Activated effector memory CD4-positive, alpha-beta T cell treated with Interleukin-2 at 50 U/mL for 16 hours (primary cell): ENCODE data around the gene MCTP1.
"Not testable (repeated sequence)": the region's sequence is repeated elsewhere in the genome, so short reads cannot be mapped to it uniquely, and the experiment has no call there.

Experiments used
- DNase-seq: peaks from one replicate; pipeline ENCODE4 v3.0.0-alpha.2; 2020

MCTP1 gene

GRCh38 chr5:95022967-95023695, 261.8 kb downstream of the MCTP1 start:
- DNase-seq: no peak

GRCh38 chr5:95020345-95020744, 264.5 kb downstream of the MCTP1 start:
- DNase-seq: no peak

GRCh38 chr5:95018946-95019345, 265.9 kb downstream of the MCTP1 start:
- DNase-seq: no peak

GRCh38 chr5:95018511-95018910, 266.4 kb downstream of the MCTP1 start:
- DNase-seq: no peak

GRCh38 chr5:95009812-95010211, 275.1 kb downstream of the MCTP1 start:
- DNase-seq: no peak

GRCh38 chr5:95007921-95008597, 276.8 kb downstream of the MCTP1 start:
- DNase-seq: no peak

- no peak for DNase-seq
Observed at GRCh38 chr5:95005811-95006210, 279.1 kb downstream of the MCTP1 start.

- no peak for DNase-seq
Observed at GRCh38 chr5:94998670-94999069, 286.2 kb downstream of the MCTP1 start.

GRCh38 chr5:94994537-94994936, 290.4 kb downstream of the MCTP1 start:
- not testable (repeated sequence) for DNase-seq

GRCh38 chr5:94993491-94993890, 291.4 kb downstream of the MCTP1 start:
- DNase-seq: no peak

GRCh38 chr5:94992325-94992724, 292.6 kb downstream of the MCTP1 start:
- no peak for DNase-seq

- no peak for DNase-seq
Observed at GRCh38 chr5:94983861-94984535, 300.9 kb downstream of the MCTP1 start.

GRCh38 chr5:94977437-94977836, 307.5 kb downstream of the MCTP1 start:
- DNase-seq: no peak

- no peak for DNase-seq
Observed at GRCh38 chr5:94976853-94977252, 308.0 kb downstream of the MCTP1 start.

GRCh38 chr5:94972268-94972667, 312.6 kb downstream of the MCTP1 start:
- DNase-seq: no peak

- no peak for DNase-seq
Observed at GRCh38 chr5:94969174-94969573, 315.7 kb downstream of the MCTP1 start.

GRCh38 chr5:94968507-94969095, 316.3 kb downstream of the MCTP1 start:
- DNase-seq: no peak

GRCh38 chr5:94967525-94967924, 317.4 kb downstream of the MCTP1 start:
- no peak for DNase-seq

- DNase-seq: not testable (repeated sequence)
Observed at GRCh38 chr5:94959279-94959678, 325.6 kb downstream of the MCTP1 start.

- DNase-seq: no peak
Observed at GRCh38 chr5:94945656-94946055, 339.2 kb downstream of the MCTP1 start.

- DNase-seq: no peak
Observed at GRCh38 chr5:94944160-94944559, 340.7 kb downstream of the MCTP1 start.

- DNase-seq: no peak
Observed at GRCh38 chr5:94941122-94941755, 343.7 kb downstream of the MCTP1 start.

- no peak for DNase-seq
Observed at GRCh38 chr5:94932259-94932658, 352.6 kb downstream of the MCTP1 start.
